Neural cell (in vitro differentiated cells): ENCODE measurements around the gene LZTS2. TPM values are rescaled to one million over a fixed set of nuclear protein-coding genes. Genes with fewer than 3 reads are reported as not detected.

Source experiments
- H2AFZ ChIP-seq: fragments of 200-600, 300-800 bp; sonication (generic), shearing (Covaris generic); 2 replicates; pipeline ENCODE4 v1.6.0; 2014; ENCODE audit warnings: low read depth, mild to moderate bottlenecking, antibody characterized with exemption, low read length, moderate library complexity
- H3F3A ChIP-seq: fragments of 200-600 bp; shearing (Covaris generic); 2 replicates; pipeline ENCODE4 v1.6.1; 2016; ENCODE audit warnings: mild to moderate bottlenecking, moderate library complexity, mixed read lengths, antibody characterized with exemption, low read length; ENCODE audit not compliant: insufficient read depth, poor library complexity, severe bottlenecking
- H3K27ac ChIP-seq: fragments of 200-600, 300-800 bp; sonication (generic), shearing (Covaris generic); 2 replicates; pipeline ENCODE4 v1.5.1; 2014; ENCODE audit warnings: mild to moderate bottlenecking, low read length, moderate library complexity
- H3K27me3 ChIP-seq: fragments of 300-800, 200-600 bp; sonication (generic), shearing (Covaris generic); 2 replicates; pipeline ENCODE4 v1.6.0; 2014; ENCODE audit warnings: mild to moderate bottlenecking, low read depth, low read length, moderate library complexity; ENCODE audit not compliant: insufficient read depth
- H3K36me3 ChIP-seq: fragments of 300-800, 200-600 bp; sonication (generic), shearing (Covaris generic); 2 replicates; pipeline ENCODE4 v1.5.1; 2014; ENCODE audit warnings: mild to moderate bottlenecking, antibody characterized with exemption, low read length, moderate library complexity; ENCODE audit not compliant: insufficient read depth
- H3K4me2 ChIP-seq: fragments of 300-800, 200-600 bp; sonication (generic), shearing (Covaris generic); 2 replicates; pipeline ENCODE4 v1.6.0; 2014; ENCODE audit warnings: mild to moderate bottlenecking, low read length
- H3K4me3 ChIP-seq: fragments of 300-800, 200-600 bp; sonication (generic), shearing (Covaris generic); 2 replicates; pipeline ENCODE4 v1.5.1; 2014; ENCODE audit warnings: mild to moderate bottlenecking, low read length, moderate library complexity
- H3K79me2 ChIP-seq: fragments of 200-600 bp; shearing (Covaris generic); replicated peaks from 2 replicates; pipeline ENCODE4 v1.6.0; 2014; ENCODE audit warnings: mild to moderate bottlenecking, low read length, moderate library complexity; ENCODE audit not compliant: insufficient read depth
- H3K9ac ChIP-seq: fragments of 300-800, 200-600 bp; sonication (generic), shearing (Covaris generic); 2 replicates; pipeline ENCODE4 v1.6.1; 2016; ENCODE audit warnings: mild to moderate bottlenecking, low read length, mixed read lengths
- H3K9me2 ChIP-seq: fragments of 200-600 bp; shearing (Covaris generic); 2 replicates; pipeline ENCODE4 v1.6.1; 2016; ENCODE audit warnings: mild to moderate bottlenecking, low read length, mixed read lengths; ENCODE audit not compliant: insufficient read depth
- H3K9me3 ChIP-seq: fragments of 200-600, 300-800 bp; sonication (generic), shearing (Covaris generic); 2 replicates; pipeline ENCODE4 v1.6.1; 2016; ENCODE audit warnings: mild to moderate bottlenecking, mixed run types, low read length, moderate library complexity, mixed read lengths
- H4K20me1 ChIP-seq: fragments of 200-600 bp; shearing (Covaris generic); 2 replicates; pipeline ENCODE4 v1.6.1; 2016; ENCODE audit warnings: mild to moderate bottlenecking, mixed run types; ENCODE audit not compliant: insufficient read depth
- EP300 ChIP-seq: fragments of 450-650 bp; conservative IDR thresholded peaks from 2 replicates; pipeline ENCODE4 v1.6.1; 2014; ENCODE audit warnings: antibody characterized with exemption, mild to moderate bottlenecking, moderate library complexity; ENCODE audit not compliant: poor library complexity, severe bottlenecking
- EZH2 ChIP-seq: fragments of 200-600, 300-800 bp; shearing (Covaris generic), sonication (generic); IDR thresholded peaks from 2 replicates; pipeline ENCODE4 v1.6.1; 2014; ENCODE audit warnings: antibody characterized with exemption, low read length, borderline replicate concordance, mild to moderate bottlenecking; ENCODE audit not compliant: insufficient read depth, poor library complexity, severe bottlenecking
- MXI1 ChIP-seq: fragments of 450-650 bp; conservative IDR thresholded peaks from 2 replicates; pipeline ENCODE4 v1.6.1; 2014; ENCODE audit warnings: antibody characterized with exemption, mild to moderate bottlenecking; ENCODE audit not compliant: poor library complexity, severe bottlenecking
- POLR2AphosphoS5 ChIP-seq: IDR thresholded peaks from 2 replicates; pipeline ENCODE4 v1.6.1; 2012
- RAD21 ChIP-seq: fragments of 450-650 bp; conservative IDR thresholded peaks from 2 replicates; pipeline ENCODE4 v1.6.1; 2014; ENCODE audit warnings: antibody characterized with exemption, mild to moderate bottlenecking, moderate library complexity
- SMC3 ChIP-seq: fragments of 450-650 bp; conservative IDR thresholded peaks from 2 replicates; pipeline ENCODE4 v1.6.1; 2014; ENCODE audit warnings: antibody characterized with exemption, mild to moderate bottlenecking, moderate library complexity; ENCODE audit not compliant: poor library complexity
- polyA plus RNA-seq: library from polyadenylated mRNA; depleted of rRNA; stranded (reverse); fragments of >200 nt; gene quantifications from 2 replicates; pipeline ENCODE4 v1.2.3, GENCODE V29; 2014
- TF ChIP-seq, protein P1 (sequence below): fragments of 450-650 bp; IDR thresholded peaks from 2 replicates; pipeline ENCODE4 v1.5.1; 2014; ENCODE audit warnings: antibody characterized with exemption, mild to moderate bottlenecking, moderate library complexity; ENCODE audit not compliant: poor library complexity, severe bottlenecking
- TF ChIP-seq, protein P2 (sequence below): IDR thresholded peaks from 2 replicates; pipeline ENCODE4 v1.6.1; 2012; ENCODE audit warnings: borderline replicate concordance

LZTS2 gene
- polyA plus RNA-seq, 1 donor from 2014 or later: 40.1 TPM

DNA sequence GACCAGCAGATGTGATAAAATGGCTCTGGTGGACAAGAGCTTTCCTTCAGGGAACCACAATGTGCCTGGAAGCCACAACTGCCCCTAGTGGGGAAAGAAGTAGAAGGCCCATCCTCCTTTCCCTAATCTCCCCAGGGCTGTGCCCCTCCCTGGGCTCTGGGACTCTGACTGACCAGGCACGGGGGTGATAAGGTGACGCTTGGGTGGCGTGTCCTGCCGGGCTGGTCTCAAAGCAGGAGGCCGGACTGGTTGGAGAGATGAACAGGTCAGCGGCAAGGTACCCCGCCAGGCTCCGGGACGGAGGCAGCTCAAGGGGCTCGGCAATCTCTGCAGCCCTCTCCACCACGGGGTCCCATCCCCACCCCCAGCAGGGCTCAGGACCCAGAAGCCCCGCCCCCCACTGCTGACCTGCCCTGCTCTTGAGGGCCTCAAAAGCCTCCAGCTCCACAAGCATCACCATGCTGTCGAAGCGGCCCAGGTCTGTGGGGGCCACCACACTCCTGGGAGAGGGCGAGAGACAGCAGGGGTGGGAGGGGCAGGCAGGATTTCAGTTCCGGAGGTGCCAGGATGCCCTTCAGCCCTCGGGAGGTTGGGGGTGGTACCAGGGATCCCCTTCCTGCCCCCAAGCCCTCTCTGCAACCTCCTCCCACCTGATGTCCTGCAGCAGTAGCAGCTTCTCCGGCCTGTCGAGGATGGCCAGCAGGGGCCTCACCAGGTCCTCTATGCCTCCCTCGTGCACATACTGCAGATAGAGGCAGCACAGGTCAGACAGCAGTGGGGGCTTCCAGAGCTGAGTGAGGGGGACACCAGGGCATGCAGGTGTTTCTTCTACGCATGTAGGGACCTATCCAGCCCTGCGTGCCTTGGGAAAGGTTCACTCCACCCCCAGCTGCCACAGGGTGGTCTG, 12.2 kb downstream of the LZTS2 start:
- no peak for TF ChIP-seq SMC3
- TF ChIP-seq, protein P1, sequence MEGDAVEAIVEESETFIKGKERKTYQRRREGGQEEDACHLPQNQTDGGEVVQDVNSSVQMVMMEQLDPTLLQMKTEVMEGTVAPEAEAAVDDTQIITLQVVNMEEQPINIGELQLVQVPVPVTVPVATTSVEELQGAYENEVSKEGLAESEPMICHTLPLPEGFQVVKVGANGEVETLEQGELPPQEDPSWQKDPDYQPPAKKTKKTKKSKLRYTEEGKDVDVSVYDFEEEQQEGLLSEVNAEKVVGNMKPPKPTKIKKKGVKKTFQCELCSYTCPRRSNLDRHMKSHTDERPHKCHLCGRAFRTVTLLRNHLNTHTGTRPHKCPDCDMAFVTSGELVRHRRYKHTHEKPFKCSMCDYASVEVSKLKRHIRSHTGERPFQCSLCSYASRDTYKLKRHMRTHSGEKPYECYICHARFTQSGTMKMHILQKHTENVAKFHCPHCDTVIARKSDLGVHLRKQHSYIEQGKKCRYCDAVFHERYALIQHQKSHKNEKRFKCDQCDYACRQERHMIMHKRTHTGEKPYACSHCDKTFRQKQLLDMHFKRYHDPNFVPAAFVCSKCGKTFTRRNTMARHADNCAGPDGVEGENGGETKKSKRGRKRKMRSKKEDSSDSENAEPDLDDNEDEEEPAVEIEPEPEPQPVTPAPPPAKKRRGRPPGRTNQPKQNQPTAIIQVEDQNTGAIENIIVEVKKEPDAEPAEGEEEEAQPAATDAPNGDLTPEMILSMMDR: peak; percentile 22
- Histone ChIP-seq H4K20me1 (no peaks in the 10 kb centered on the region), H3K4me2 (no peak overlapping the region), H3F3A (no peaks in the 10 kb centered on the region), H3K27me3 (peaks cover 17% of the 10 kb centered on the region), H3K4me3 (no peak overlapping the region), H2AFZ (no peak overlapping the region), H3K9me3 (no peaks in the 10 kb centered on the region), H3K9me2 (no peaks in the 10 kb centered on the region), H3K27ac (no peak overlapping the region), H3K79me2 (no peaks in the 10 kb centered on the region), H3K9ac (no peak overlapping the region), H3K36me3 (no peaks in the 10 kb centered on the region)

DNA sequence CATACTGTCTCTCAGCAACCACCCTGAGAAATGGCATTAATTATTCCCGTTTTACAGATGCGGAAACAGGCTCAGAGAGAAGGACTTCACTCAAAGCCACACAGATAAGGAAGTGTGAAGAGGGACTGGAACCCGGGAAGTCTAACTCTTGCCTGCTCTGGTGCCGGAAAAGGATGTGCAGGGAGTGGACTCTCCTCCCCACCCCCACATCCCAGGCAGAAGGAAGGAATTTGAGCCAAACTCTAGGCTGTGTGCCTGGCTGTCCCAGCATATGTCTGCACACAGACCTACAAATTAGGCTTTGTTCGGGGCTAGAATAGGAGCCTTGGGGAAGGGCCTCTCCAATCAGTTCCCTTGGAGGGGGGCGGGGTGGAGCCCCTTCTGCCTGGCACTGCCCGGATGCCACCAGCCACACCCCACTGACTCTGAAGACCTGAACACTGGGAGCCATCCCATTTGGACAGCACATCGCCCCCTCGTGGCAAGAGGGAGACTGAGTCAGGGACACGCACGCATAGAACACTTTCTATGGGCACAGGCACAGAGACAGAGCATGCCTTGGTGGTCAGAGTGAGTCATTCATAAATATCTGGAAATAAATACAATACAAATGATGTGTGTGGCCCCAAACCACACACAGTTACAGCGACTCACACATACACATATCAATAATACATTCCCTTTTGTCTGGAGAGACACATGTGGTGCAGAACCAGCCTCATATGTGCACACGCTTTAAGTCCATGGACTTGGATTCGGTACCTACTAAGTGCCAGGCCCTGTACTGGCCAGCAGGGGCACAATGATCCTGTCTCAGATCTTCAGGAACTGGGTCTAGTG, 13.1 kb downstream of the LZTS2 start:
- Histone ChIP-seq H3K4me2 (no peak overlapping the region), H3K36me3 (no peaks in the 10 kb centered on the region), H3K9me3 (no peaks in the 10 kb centered on the region), H3K27ac (no peak overlapping the region), H3F3A (no peaks in the 10 kb centered on the region), H3K27me3 (peaks cover 26% of the 10 kb centered on the region), H3K79me2 (no peaks in the 10 kb centered on the region), H3K9me2 (no peaks in the 10 kb centered on the region), H3K4me3 (no peak overlapping the region), H4K20me1 (no peaks in the 10 kb centered on the region), H3K9ac (no peak overlapping the region), H2AFZ (no peak overlapping the region)
- TF ChIP-seq, protein P1: peak; percentile 71
- no peak for TF ChIP-seq POLR2AphosphoS5
- peak; percentile 37 for TF ChIP-seq SMC3
- TF ChIP-seq RAD21: peak; percentile 34

DNA sequence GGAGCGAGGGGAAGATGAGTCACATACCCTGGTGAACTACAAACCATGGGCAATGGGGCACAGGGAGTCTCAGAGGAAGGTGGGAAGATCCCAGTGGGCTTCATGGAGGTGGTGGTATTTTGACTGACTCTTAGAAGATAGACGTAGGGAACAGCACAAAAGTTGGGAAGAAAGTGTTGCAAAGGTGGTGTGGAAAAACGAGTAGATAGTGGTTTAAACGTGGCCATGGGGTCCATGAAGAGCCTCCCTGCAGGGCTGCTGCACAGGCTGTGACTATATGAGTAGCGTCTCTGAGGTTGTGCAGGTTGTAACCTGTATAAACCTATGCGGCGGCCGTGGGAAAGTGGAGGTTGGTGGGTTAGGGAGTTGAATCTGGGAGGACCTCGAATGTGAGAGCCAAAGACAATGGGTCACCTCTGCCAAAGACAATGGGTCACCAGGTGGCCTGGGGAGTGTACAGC, 13.8 kb downstream of the LZTS2 start:
- Histone ChIP-seq H3K9me2 (no peaks in the 10 kb centered on the region), H3K9me3 (no peaks in the 10 kb centered on the region), H3K36me3 (no peaks in the 10 kb centered on the region), H3K9ac (no peak overlapping the region), H3F3A (no peaks in the 10 kb centered on the region), H4K20me1 (no peaks in the 10 kb centered on the region), H3K27ac (no peak overlapping the region), H2AFZ (no peak overlapping the region), H3K27me3 (peaks cover 33% of the 10 kb centered on the region), H3K4me2 (no peak overlapping the region), H3K4me3 (no peak overlapping the region), H3K79me2 (no peaks in the 10 kb centered on the region)
- TF ChIP-seq POLR2AphosphoS5 (no peak), EZH2 (no peak), SMC3 (no peak), MXI1 (no peak), EP300 (no peak), RAD21 (no peak)
- TF ChIP-seq, protein P1: no peak
- TF ChIP-seq, protein P2, sequence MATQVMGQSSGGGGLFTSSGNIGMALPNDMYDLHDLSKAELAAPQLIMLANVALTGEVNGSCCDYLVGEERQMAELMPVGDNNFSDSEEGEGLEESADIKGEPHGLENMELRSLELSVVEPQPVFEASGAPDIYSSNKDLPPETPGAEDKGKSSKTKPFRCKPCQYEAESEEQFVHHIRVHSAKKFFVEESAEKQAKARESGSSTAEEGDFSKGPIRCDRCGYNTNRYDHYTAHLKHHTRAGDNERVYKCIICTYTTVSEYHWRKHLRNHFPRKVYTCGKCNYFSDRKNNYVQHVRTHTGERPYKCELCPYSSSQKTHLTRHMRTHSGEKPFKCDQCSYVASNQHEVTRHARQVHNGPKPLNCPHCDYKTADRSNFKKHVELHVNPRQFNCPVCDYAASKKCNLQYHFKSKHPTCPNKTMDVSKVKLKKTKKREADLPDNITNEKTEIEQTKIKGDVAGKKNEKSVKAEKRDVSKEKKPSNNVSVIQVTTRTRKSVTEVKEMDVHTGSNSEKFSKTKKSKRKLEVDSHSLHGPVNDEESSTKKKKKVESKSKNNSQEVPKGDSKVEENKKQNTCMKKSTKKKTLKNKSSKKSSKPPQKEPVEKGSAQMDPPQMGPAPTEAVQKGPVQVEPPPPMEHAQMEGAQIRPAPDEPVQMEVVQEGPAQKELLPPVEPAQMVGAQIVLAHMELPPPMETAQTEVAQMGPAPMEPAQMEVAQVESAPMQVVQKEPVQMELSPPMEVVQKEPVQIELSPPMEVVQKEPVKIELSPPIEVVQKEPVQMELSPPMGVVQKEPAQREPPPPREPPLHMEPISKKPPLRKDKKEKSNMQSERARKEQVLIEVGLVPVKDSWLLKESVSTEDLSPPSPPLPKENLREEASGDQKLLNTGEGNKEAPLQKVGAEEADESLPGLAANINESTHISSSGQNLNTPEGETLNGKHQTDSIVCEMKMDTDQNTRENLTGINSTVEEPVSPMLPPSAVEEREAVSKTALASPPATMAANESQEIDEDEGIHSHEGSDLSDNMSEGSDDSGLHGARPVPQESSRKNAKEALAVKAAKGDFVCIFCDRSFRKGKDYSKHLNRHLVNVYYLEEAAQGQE: no peak
